Testis (tissue), 2 donors: ENCODE results near the gene PSMB1.

Source experiments
- CTCF ChIP-seq, 3 experiments: fragments of 450-650 bp in 2 of 3; fragments of 200-600 bp in 1 of 3; sonication (generic) in 1 of 3; IDR thresholded peaks; one replicate each; pipeline ENCODE4 v1.5.1; 2016 to 2019; ENCODE audit warnings: antibody characterized with exemption in 3 of 3, mild to moderate bottlenecking in 2 of 3, moderate library complexity in 1 of 3
- POLR2A ChIP-seq: fragments of 450-650 bp; IDR thresholded peaks from one replicate; pipeline ENCODE4 v1.6.1; 2017; ENCODE audit warnings: antibody characterized with exemption, mild to moderate bottlenecking, moderate library complexity

- TF ChIP-seq POLR2A (no peak), CTCF (IDR thresholded peaks at IDR 0.05) (no peak)
These were observed 18.1 kb downstream of the PSMB1 start for GRCh38 chr6:170535004-170535403.
